Inflammatory macrophage (primary cell): ENCODE data around the gene ZNF48.

ENCODE experiments used
- DNase-seq, 2 donors: peaks; one replicate each; pipeline ENCODE4 v3.0.0-alpha.2; 2020 to 2022

ZNF48 gene

GRCh38 chr16:30407804-30408534 is 12.7 kb downstream of the ZNF48 start:
- DNase-seq, result no peak

GRCh38 chr16:30409125-30410060 is 14.2 kb downstream of the ZNF48 start:
- DNase-seq, result peak; percentile 90 to 93

- DNase-seq, result no peak
Observed at GRCh38 chr16:30413112-30413806, 18.0 kb downstream of the ZNF48 start.

- no peak for DNase-seq
Observed at GRCh38 chr16:30414159-30414558, 18.9 kb downstream of the ZNF48 start.

- DNase-seq, result no peak
Observed at GRCh38 chr16:30416047-30416603, 20.9 kb downstream of the ZNF48 start.

GRCh38 chr16:30416624-30417528 is 21.7 kb downstream of the ZNF48 start:
- DNase-seq, result no peak

GRCh38 chr16:30417529-30418349 is 22.5 kb downstream of the ZNF48 start:
- DNase-seq, result peak; percentile 94

GRCh38 chr16:30418350-30419181 is 23.3 kb downstream of the ZNF48 start:
- no peak for DNase-seq

- DNase-seq, result no peak
Observed at GRCh38 chr16:30421010-30421409, 25.8 kb downstream of the ZNF48 start.

GRCh38 chr16:30428055-30428454 is 32.8 kb downstream of the ZNF48 start:
- DNase-seq, result no peak

- DNase-seq, result no peak
Observed at GRCh38 chr16:30429418-30429677, 34.1 kb downstream of the ZNF48 start.

GRCh38 chr16:30429678-30430427 is 34.6 kb downstream of the ZNF48 start, which contains the start of gene DCTPP1:
Gene DCTPP1, minus strand, starts transcription at chr16:30430030. Its CDS starts 50 bp downstream, at chr16:30429980.
- peak; percentile 97 to 98 for DNase-seq

- DNase-seq, result no peak
Observed at GRCh38 chr16:30430428-30430970, 35.3 kb downstream of the ZNF48 start.

GRCh38 chr16:30434852-30435251 is 39.6 kb downstream of the ZNF48 start:
- DNase-seq, result no peak

GRCh38 chr16:30437511-30438046 is 42.4 kb downstream of the ZNF48 start:
- DNase-seq, result no peak

GRCh38 chr16:30438835-30439234 is 43.6 kb downstream of the ZNF48 start:
- no peak for DNase-seq

GRCh38 chr16:30439720-30440348 is 44.6 kb downstream of the ZNF48 start:
- peak; percentile 75 to 79 for DNase-seq

- peak; percentile 58 to 65 for DNase-seq
Observed at GRCh38 chr16:30443631-30444030, 48.4 kb downstream of the ZNF48 start.
